ENCODE results near the gene UBE2J2.

The UBE2J2 gene

GRCh38 chr1:1255611-1256010 lies 18.0 kb downstream of the UBE2J2 start:
- H3K36me3 ChIP-seq (ENCODE audit: control insufficient read depth, insufficient read depth, low read length): peaks cover 30% of the 10 kb centered on the region
- TF ChIP-seq, protein P1, sequence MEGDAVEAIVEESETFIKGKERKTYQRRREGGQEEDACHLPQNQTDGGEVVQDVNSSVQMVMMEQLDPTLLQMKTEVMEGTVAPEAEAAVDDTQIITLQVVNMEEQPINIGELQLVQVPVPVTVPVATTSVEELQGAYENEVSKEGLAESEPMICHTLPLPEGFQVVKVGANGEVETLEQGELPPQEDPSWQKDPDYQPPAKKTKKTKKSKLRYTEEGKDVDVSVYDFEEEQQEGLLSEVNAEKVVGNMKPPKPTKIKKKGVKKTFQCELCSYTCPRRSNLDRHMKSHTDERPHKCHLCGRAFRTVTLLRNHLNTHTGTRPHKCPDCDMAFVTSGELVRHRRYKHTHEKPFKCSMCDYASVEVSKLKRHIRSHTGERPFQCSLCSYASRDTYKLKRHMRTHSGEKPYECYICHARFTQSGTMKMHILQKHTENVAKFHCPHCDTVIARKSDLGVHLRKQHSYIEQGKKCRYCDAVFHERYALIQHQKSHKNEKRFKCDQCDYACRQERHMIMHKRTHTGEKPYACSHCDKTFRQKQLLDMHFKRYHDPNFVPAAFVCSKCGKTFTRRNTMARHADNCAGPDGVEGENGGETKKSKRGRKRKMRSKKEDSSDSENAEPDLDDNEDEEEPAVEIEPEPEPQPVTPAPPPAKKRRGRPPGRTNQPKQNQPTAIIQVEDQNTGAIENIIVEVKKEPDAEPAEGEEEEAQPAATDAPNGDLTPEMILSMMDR (IDR thresholded peaks at IDR 0.05; ENCODE audit: insufficient read depth, low read length, poor library complexity, severe bottlenecking): no peak
- DNase-seq (ENCODE audit: extremely low read depth, insufficient read length): no peak
- no peaks in the 10 kb centered on the region for H3K27me3 ChIP-seq (replicated peaks; ENCODE audit: control insufficient read depth, insufficient read depth, low read length)
- H3K4me3 ChIP-seq (replicated peaks; ENCODE audit: low read depth, low read length): no peak overlapping the region

DNA sequence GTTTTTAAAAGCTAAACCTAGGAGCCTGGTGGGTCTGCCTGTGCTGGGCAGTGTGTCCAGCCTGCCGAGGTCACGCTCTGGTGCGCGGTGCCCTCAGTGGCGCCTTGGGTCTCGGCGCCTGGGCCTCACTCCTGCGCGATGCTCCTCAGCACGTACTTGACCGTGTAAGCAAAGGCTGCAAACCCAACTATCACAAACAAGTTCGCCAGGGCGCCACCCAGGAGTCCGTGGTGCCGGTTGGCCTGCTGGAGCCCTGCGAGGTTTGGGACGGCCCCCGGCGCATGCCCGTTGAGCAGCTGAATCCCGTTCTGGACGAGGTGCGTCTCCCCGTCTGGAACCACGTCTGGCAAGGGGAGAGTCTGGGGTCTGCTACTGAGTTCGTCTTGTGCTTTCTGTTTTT lies 18.6 kb downstream of the UBE2J2 start:
- Histone ChIP-seq H3K36me3 (ENCODE audit: control insufficient read depth, insufficient read depth, low read length) (peaks cover 26% of the 10 kb centered on the region), H3K27me3 (replicated peaks; ENCODE audit: control insufficient read depth, insufficient read depth, low read length) (no peaks in the 10 kb centered on the region), H3K4me3 (replicated peaks; ENCODE audit: low read depth, low read length) (no peak overlapping the region)
- TF ChIP-seq, protein P1 (IDR thresholded peaks at IDR 0.05; ENCODE audit: insufficient read depth, low read length, poor library complexity, severe bottlenecking): no peak
- peak; percentile 16 for DNase-seq (ENCODE audit: extremely low read depth, insufficient read length)

DNA sequence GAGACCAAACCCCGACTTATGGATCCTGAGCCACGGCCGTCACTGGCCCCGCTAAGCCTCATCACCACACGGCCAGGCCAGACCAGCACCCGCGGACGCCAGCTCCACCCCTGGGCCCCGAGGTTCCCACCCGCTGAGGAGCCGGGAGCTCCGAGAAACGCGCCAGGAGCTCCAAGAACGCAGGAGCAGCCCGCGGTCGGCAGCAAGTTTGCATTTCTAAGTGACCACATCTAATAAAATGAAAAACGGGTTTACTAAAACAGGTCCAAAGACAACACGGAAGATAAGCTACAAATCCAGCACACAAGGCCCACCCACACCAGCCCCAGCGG lies 19.0 kb downstream of the UBE2J2 start:
- Histone ChIP-seq H3K36me3 (ENCODE audit: control insufficient read depth, insufficient read depth, low read length) (peaks cover 23% of the 10 kb centered on the region), H3K27me3 (replicated peaks; ENCODE audit: control insufficient read depth, insufficient read depth, low read length) (no peaks in the 10 kb centered on the region), H3K4me3 (replicated peaks; ENCODE audit: low read depth, low read length) (no peak overlapping the region)
- TF ChIP-seq, protein P1 (IDR thresholded peaks at IDR 0.05; ENCODE audit: insufficient read depth, low read length, poor library complexity, severe bottlenecking): no peak
- no peak for DNase-seq (ENCODE audit: extremely low read depth, insufficient read length)

DNA sequence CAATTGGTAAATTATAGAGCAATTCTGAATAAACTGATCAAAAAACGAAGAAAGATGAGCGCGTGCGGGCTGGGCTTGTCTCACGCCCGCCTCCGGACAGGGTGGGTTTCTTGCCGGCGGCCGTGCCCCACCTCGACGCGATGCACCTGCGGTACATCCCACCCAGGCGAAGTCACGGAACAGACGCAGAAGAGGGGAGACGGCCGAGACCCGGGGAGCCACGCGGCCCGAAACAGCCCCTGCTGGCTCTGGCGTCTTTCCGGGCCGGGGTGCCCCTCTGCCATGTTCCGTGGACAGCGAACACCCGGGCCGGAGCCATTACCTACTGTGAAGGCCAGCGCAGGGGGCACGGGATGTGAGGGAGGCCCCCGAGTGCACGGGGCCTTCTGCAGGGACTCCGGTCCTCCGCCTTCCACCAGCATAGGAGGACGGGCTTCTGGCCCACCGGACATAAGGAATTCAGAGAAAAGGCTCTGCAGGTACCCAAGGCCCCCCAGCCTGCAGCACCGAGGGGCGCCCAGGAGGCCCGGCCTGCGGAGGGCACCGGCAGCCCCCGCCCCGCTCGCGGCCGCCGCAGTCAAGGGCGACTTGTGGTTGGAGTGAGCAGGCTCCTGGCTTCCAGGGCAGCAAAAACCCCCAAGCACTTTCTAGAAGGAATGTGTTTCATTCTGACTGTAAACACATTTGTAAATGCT lies 19.5 kb downstream of the UBE2J2 start:
- TF ChIP-seq, protein P1 (IDR thresholded peaks at IDR 0.05; ENCODE audit: insufficient read depth, low read length, poor library complexity, severe bottlenecking): no peak
- no peak for DNase-seq (ENCODE audit: extremely low read depth, insufficient read length)
- no peak overlapping the region for H3K4me3 ChIP-seq (replicated peaks; ENCODE audit: low read depth, low read length)
- peaks cover 20% of the 10 kb centered on the region for H3K36me3 ChIP-seq (ENCODE audit: control insufficient read depth, insufficient read depth, low read length)
- H3K27me3 ChIP-seq (replicated peaks; ENCODE audit: control insufficient read depth, insufficient read depth, low read length): no peaks in the 10 kb centered on the region

DNA sequence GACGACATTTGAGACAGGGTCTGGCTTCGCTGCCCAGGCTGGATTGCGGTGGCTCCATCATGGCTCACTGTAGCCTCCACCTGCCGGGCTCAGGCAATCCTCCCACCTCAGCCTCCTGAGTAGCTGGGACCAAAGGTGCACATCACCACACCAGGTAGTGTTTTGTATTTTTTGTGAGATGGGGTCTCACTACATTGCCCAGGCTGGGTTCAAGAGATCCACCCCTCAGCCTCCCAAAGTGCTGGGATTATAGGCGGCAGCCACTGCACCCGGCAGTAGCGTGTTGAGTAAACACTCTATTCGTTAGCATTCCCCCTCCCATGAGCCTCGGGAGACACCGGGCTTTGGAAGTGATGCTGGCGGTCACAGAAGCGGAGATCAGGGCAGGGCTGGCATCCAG lies 20.3 kb downstream of the UBE2J2 start:
- TF ChIP-seq, protein P1 (IDR thresholded peaks at IDR 0.05; ENCODE audit: insufficient read depth, low read length, poor library complexity, severe bottlenecking): no peak
- no peak for DNase-seq (ENCODE audit: extremely low read depth, insufficient read length)
- Histone ChIP-seq H3K36me3 (ENCODE audit: control insufficient read depth, insufficient read depth, low read length) (peaks cover 13% of the 10 kb centered on the region), H3K27me3 (replicated peaks; ENCODE audit: control insufficient read depth, insufficient read depth, low read length) (no peaks in the 10 kb centered on the region), H3K4me3 (replicated peaks; ENCODE audit: low read depth, low read length) (no peak overlapping the region)

All from GM06990 (cell line).